CD4-positive, alpha-beta T cell treated with Interferon gamma for 1 hour (primary cell): ENCODE results near the gene SEPHS2.

Experiments
- DNase-seq: peaks from one replicate; pipeline ENCODE4 v3.0.0-alpha.2; 2020

The SEPHS2 gene

DNA sequence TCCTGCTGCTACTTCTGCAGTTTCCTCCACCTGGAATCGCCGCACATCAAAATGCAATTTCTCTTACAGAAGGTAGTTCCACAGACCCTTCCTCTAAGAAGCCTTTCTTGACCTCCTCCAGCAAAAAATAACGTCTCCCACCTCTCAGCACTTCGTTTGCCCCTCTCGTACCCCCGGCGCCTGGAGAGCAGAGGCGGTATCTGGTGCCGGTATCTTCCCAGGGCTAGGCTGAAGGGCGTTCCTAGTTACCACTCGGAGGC is 16.3 kb downstream of the SEPHS2 start:
- no peak for DNase-seq

DNA sequence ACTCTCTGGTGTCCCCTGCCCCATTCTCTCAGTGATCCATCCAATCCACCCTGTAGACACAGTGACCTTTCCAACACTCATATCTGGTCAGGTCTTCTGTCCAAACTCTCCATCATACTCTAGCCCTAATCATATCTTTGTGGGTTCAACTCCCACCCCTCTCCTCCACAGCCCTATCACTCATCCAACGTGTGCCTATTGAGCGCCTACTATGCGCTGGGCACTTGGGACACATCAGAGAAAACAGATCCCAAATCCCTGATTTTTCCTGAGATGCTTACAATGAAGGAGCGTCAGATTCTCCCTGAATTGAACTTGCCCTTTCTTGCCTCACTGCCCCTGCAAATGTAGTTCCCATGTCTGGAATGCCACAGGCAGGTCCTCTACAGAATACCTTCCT is 17.6 kb downstream of the SEPHS2 start:
- no peak for DNase-seq

DNA sequence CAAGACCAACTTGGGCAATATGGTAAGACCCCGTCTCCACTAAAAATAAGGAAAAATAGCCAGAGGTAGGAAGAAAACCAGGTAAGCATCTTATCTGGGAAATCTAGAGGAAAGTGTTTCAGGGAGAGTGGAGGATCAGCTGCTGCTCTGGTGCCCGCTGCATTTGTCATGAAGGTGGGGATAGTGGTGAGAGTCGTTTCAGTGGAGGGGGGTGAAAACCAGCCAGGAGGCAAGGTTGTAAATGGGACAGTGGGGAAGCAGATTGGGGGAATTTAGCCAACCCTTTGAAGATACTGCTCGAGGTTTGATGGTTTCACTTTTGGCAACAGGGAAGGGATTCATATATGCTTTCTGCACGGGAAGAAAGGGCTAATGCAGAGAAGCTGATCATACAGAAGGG is 24.7 kb downstream of the SEPHS2 start:
- no peak for DNase-seq

DNA sequence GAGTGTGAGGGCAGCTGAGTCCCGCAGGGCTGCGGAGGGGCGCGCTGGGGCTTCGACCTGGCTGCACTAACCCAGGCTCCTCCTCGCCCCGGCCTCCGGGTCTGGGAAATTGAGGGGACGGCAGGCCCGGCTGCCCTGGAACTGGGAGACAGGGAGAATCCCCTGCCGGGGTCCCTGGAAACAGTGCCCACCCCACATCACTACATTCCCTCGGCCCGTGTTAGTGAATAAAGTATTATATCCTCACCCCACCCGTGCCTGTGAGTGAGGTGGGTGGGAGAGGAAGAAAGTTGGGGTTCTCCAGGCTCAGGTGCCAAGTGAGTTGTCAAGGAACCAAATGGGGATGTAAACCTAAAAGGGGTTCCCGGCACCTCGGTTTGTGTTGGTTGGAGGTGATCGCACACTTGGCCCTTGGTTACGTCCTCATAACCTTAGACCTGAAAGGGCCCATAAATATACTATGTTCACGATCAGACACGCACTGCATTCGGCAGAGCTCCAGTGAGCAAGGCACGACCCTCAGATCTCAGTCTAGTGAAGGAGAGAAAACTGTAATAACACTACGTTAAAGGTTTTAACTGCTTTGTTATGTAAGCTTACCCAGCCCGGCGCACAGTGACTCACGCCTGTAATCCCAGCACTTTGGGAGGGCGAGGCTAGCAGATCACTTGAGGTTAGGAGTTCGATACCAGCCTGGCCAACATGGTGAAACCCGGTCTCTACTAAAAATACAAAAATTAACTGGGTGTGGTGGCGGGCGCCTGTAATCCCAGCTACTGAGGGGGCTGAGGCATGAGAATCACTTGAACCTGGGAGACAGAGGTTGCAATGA is 27.1 kb downstream of the SEPHS2 start:
- DNase-seq: no peak

DNA sequence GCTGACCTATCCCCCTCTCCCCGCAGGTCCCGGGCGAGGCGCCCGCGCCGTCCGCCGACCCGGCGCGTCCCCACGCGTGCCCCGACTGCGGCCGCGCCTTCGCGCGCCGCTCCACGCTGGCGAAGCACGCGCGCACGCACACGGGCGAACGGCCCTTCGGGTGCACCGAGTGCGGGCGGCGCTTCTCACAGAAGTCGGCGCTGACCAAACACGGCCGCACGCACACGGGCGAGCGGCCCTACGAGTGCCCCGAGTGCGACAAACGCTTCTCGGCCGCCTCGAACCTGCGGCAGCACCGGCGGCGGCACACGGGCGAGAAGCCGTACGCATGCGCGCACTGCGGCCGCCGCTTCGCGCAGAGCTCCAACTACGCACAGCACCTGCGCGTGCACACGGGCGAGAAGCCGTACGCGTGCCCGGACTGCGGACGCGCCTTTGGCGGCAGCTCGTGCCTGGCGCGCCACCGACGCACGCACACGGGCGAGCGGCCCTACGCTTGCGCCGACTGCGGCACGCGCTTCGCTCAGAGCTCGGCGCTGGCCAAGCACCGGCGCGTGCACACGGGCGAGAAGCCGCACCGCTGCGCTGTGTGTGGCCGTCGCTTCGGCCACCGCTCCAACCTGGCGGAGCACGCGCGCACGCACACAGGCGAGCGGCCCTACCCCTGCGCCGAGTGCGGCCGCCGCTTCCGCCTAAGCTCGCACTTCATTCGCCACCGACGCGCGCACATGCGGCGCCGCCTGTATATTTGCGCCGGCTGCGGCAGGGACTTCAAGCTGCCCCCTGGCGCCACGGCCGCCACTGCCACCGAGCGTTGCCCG is 27.9 kb downstream of the SEPHS2 start:
- peak; percentile 92 for DNase-seq

DNA sequence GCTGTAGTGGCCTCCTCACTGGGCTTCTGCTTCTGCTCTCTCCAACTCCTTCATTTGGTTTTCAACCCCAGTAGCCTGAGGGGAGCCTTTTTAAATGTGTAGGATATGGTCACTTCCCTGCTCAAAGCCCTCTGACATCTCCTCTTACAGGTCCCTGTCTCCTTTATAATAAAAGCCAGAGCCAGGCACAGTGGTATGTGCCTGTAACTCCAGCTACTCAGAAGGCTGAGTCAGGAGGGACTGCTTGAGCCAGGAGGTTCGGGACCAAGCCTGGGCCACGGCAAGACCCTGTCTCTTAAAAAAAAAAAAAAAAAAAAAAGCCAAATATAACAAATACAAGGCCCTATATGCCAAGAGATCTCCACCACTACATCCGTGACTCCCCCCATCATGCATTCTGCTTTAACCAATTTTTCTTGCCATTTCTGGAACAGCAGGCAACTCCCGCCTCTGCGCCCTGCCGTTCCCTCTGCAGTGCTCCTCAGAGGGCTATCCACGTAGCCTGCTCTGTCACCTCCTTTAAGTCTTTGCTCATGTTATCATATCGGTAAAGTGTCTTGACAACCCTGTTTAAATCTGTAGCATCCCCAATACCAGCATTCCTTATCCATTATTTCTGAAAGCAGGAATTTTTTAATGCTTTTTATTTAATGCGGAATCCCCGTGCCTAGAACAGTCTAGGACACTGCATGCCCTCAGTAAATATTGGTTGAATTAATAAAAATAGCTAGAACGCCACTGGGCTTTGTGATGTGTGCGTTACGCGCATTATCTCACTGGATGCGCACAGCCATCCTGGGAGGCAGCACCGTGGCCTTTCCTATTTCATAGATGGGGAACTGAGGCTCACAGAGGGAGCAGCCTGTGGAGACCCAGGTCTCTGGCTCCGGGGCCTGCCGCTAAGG is 28.8 kb downstream of the SEPHS2 start:
- DNase-seq: no peak

DNA sequence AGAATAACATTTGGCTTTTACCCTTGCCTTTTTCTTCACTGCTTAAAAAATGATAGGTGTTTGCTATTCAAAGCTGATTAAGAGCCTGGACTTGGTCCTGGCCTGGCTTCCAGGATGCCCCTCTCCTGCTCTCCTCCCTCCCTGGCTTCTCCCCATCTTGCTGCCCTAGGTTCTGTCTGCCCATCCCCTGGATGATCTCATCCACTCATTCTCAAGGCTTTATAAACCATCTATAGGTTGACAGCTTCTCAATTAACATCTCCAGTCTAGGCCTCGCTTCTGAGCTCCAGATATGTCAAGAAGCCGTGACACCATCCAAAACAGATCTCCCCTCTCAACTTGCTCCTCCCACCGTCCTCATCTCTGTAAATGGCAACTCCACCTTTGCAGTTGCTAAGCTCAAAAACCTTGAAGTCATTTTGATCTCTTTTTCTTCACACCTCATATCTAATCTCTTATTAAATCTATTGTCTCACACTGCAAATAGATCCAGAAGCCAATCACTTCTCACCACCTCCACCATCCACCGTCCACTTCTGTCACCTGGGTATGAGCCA is 29.5 kb downstream of the SEPHS2 start:
- DNase-seq: no peak

DNA sequence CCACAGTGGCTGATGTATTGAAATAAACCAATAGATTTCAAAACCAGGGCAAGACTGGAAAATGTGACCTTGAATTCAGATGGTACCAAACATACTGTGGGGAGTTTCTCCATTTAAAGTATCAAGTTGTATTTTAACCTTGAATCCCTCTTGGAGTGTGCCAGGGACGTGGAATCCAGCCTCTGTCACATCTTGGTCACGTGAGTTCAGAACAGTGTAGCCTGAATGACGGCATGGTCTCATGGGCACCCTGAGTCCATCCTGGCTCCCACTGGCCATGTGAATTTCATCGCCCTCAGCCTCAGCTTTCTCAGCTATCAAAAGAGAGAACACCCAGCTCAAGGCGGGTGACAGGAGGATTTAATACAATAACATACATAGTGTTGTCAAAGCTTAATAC is 31.5 kb downstream of the SEPHS2 start:
- DNase-seq: no peak

DNA sequence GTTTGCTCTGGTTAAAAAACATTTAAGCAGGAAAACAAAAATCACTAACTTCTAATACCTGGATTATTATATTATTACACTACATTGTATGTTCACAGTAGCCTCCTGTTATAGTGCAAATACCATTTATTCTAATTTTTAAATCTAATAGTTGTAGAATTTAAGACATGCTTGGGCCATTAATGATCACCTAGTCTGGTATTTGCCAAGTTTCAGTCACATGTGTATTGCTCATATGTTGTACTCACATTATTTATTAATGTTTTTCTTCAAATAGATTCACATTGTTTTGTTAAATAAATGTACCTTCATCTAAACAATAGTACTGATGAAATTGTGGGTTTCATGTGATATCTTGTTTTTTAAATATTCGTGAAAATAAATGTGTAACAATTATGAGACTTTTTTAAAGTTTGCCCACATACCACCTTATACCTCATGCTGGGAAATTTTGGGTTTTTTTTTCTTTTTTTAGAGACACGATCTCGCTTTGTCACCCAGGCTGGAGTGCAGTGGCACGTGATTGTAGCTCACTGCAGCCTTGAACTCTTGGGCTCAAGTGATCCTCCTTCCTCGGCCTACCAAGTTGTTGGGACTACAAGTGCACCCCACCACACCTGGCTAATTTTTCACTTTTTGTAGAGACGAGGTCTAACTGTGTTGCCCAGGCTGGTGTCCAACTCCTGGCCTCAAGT is 32.4 kb downstream of the SEPHS2 start:
- no peak for DNase-seq

DNA sequence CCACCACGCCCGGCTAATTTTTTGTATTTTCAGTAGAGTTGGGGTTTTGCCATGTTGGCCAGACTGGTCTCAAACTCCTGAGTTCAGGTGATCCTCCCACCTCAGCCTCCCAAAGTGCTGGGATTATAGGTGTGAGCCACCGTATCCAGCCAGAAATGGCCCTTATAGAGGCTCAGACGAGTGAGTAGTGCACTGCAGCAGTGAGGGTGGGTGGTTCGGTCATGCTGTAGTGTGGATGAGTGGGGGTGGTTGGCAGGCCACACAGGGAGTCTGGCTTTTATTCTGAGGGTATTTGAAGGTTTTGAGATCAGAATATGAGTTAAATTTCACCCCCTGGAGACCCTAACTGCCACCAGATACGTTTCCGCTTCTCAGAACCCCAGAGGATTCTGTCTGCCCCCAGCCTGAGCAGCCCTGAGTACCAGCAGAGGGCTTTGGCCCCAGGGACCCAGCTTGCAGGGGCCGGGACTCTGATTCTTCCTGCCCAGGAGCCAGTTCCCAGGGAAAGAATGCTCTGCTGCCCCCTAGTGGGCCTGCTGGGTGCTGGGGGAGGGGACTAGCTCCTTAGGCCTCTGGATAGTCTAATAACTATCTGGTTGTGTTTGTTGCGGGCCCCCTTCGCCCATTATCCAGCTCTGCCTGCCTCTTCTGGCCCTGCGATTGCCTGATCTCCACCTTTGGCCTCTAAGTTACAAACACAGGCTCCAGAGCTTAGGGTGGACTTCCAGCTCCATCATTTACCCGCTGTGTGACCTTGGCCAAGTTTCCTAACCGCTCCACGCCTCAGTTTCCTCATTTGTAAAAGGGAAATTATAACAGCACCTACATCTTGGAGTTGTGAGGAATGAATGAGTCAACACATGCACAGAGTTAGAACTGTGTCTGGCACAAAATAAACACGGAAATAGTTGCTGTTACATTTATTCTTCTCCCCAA is 36.3 kb downstream of the SEPHS2 start:
- peak; percentile 86 for DNase-seq

DNA sequence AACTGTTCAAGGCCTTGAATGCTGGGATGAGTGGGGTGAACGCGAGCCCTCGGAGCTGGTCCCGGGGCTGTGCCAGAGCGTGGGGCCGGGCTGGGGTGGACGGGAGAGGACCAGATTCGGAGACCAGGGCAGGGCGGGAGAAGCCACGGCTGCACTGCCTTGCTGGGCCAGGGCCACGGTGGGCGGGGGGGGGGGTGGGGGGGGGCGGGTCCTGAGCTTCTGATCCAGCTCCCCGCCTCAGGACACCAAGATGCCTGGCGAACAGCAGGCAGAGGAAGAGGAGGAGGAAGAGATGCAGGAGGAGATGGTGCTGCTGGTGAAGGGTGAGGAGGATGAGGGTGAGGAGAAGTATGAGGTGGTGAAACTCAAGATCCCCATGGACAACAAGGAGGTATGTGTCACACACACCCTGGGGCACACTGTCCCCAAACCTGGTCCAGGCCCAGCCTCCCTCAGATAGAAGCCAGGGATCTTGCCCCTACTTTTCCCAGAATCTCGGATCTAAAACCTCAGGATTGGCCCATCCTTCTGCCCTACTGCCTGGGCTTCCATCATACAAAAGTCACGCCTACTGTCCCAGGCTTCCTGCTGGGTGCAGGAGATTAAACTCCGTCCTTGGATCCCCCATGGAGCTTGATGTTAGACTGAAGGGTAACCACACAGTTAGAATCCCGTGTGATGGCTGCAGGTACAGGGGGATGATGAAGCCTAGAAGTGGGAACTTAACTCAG is 37.7 kb downstream of the SEPHS2 start:
- no peak for DNase-seq

DNA sequence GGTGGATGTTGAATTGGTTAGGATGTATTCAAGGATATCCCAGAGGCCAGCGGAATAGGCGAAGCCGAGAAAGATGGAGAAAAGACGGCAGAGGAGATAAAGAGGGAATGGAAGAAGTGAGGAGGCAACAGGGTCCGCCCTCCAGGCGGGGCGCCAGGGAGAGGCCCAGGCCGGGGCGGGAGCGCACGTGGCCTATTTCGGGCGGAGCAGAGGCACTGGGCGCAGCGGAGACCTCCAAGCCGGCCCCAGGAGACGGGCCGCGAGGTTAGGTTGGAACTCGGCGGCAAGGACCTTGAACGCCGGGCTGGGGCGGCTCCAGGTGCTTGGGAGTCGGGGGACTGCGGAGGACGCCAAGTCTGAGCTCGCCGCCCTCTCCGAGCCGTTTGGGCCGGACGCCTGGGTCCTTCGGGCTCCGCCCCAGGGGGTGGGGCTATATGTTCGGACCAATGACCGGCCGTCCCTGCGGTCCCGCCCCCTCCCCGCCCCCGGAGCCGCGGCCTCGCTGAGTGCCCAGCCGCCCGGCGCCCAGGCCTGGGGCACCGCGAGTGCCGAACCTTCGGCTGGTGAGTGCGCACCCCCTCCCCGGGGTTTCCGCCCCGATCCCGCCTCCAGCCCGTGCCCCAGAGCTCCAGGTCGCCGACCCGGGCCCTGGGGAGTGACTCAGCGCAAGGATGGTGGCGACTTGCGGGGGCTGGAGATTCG is 38.4 kb downstream of the SEPHS2 start, which contains the start of gene ZNF771:
Gene ZNF771 (plus strand): TSS at position 505 of the 702 bp plus-strand sequence. CDS start 448 bp downstream, outside the sequence.
- DNase-seq: peak; percentile 85

DNA sequence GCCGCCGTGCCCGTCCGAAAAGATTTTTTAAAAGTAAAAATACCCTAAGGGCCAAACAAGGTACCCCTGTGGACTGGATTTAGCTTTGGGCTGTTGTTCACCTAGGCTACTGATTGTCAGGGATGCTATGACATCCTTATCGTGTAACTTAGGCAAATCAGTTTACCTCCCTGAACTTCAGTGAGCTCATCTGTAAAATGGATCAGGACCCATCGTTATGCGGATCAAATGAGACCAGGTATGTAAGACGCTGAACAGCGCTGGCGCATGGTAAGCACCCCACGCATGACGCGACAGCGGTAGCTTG is 38.9 kb downstream of the SEPHS2 start:
- no peak for DNase-seq

DNA sequence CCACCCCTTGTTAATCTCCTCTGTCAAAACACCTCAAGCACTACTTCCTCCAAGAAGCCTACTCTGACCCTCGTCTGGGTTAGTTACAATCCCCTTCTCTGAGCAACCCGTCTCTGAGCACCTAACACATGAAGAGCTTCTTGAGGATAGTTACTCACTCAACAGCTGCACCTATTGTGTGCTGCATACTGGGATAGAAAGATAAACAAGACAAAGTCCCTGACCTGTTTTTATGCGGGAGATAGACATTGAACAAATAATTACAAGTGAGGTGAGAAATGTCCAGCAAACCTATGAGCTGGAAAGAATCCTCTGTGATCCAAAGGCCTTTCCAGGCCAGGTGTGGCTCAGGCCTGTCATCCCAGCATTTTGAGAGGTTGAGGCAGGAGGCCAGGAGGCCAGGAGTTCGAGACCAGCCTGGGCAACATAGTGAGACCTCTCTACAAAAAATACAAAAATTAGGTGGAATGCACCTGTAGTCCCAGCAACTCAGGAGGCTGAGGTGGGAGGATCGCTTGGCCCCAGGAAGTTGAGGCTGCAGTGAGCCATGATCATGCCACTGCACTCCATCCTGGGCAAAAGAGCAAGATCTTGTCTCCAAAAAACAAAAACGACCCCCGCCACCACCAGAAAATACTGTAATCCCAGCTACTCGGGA is 43.8 kb downstream of the SEPHS2 start:
- DNase-seq: no peak

DNA sequence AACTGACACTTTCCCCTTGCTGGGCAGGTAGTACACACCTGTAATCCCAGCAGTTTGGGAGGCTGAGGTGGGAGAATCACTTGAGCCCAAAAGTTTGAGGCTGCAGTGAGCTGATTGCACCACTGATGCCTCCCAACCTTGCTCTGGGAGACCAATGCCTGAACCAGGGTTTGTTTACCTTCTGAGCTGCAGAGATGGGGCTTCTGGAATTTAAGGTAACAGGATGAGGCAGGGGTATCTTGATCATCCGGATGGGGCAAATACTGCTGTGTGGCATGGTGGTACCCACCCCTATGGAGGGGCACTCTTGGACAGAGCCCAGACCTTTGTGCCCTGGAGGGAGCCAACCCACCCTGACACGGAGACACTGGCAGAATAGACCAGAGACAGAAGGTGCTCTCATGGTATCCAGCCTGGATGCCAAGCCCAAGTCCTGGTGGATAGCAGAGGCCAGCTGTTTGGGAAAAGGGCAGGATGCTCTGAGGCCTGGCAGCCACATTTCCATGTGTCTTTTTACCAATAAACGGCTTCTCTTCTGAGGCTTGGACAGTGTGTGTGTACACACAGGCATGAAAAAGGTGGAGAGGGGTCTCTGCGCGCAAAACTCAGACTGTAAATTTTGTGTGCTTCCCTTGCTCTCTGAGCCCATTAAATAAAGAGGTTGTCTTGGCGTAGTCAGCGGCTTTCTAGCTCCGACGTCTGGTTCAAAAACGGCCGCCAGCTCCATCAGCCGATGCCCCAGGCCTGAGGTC is 46.1 kb downstream of the SEPHS2 start:
- no peak for DNase-seq

DNA sequence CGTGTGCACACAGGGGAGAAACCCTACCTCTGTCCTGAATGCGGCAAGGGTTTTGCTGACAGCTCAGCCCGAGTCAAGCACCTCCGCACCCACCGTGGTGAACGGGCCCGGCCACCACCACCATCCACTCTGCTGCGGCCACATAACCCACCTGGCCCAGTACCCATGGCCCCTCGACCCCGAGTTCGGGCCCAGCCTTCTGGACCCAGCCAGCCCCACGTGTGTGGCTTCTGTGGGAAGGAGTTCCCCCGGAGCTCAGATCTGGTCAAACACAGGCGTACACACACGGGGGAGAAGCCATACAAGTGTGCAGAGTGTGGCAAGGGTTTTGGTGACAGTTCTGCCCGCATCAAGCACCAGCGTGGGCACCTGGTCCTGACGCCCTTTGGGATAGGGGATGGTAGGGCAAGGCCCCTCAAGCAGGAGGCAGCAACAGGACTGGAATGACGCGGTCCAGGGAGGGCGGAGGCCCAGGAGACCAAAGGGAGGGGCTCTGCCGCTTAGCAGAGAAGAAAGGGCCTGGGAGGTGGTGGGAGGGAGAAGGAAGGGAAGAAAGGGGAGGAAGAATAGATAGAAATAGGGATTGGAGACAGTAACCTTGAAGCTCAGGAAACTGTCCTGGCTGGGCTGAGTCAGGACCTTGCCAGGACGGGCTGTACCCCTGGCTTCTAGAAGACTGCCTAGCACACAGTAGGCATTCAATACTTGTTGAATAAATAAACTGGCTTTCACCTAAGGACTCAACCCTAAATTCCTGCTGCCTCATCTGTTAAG is 46.8 kb downstream of the SEPHS2 start:
- DNase-seq: no peak

DNA sequence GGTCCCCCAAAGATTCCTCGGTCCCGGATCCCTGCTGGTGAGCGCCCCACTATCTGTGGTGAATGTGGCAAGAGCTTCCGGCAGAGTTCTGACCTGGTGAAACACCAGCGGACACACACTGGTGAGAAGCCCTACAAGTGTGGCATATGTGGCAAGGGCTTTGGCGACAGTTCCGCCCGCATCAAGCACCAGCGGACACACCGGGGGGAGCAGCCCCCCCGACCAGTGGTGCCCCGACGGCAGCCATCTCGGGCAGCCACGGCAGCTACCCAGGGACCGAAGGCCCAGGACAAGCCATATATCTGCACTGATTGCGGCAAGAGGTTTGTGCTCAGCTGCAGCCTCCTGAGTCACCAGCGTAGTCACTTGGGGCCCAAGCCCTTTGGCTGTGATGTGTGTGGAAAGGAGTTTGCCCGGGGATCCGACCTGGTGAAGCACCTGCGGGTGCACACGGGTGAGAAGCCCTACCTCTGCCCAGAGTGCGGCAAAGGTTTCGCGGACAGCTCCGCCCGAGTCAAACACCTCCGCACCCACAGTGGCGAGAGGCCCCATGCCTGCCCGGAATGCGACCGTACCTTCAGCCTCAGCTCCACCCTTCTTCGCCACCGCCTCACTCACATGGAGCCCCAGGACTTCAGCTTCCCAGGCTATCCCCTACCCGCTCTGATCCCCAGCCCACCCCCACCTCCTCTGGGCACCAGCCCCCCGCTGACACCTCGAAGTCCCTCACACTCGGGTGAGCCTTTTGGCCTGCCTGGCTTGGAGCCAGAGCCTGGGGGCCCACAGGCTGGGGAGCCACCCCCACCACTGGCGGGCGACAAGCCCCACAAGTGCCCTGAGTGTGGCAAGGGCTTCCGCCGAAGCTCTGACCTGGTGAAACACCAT is 47.7 kb downstream of the SEPHS2 start:
- DNase-seq: no peak
